Right lobe of liver (tissue), 4 donors: ENCODE data around the gene TMEM127.

Source experiments
- POLR2A ChIP-seq: fragments of 450-650 bp; IDR thresholded peaks from one replicate; pipeline ENCODE4 v1.6.1; 2017; ENCODE audit warnings: antibody characterized with exemption, mild to moderate bottlenecking
- TF ChIP-seq, protein P1 (sequence below), 4 donors: fragments of 200-600 bp in 3 of 4; fragments of 450-650 bp in 1 of 4; IDR thresholded peaks; one replicate each; pipeline versions ENCODE4 v1.5.1 to v1.8.0; 2016 to 2022; ENCODE audit warnings: antibody characterized with exemption in 4 of 4, mild to moderate bottlenecking in 2 of 4
- donor health status: DM: no; HTN: no; CAD: no.
- donor health status: DM: no; HTN: no; CAD: no.
- donor health status: DM: no; HTN: yes; CAD: no.

DNA sequence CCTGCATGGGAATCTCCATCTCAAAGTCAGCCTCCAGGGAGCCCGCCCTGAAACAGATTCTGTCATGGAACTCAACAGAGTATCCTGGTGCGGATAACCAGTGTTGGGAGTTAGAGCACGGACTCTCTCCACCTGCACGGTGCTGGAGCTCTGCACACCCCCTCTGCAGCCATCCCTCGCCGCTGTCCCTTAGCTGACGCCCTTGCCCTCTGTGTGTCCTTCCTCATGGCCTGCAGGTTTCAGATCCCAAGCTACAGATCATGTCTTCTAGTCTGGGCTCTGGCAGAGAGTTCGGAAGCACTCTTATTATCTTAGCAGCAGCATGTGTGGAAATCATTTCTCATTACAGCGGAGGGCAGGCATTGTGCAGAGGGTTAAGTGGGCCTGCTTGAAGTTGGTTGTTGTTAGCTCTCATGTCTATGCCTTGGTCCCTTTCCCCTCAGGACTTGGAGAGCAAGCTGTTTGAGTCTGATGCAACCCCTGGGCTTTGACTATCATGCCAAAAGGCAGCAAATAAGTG is 26.0 kb downstream of the TMEM127 start:
- TF ChIP-seq POLR2A, result no peak
- TF ChIP-seq, protein P1, sequence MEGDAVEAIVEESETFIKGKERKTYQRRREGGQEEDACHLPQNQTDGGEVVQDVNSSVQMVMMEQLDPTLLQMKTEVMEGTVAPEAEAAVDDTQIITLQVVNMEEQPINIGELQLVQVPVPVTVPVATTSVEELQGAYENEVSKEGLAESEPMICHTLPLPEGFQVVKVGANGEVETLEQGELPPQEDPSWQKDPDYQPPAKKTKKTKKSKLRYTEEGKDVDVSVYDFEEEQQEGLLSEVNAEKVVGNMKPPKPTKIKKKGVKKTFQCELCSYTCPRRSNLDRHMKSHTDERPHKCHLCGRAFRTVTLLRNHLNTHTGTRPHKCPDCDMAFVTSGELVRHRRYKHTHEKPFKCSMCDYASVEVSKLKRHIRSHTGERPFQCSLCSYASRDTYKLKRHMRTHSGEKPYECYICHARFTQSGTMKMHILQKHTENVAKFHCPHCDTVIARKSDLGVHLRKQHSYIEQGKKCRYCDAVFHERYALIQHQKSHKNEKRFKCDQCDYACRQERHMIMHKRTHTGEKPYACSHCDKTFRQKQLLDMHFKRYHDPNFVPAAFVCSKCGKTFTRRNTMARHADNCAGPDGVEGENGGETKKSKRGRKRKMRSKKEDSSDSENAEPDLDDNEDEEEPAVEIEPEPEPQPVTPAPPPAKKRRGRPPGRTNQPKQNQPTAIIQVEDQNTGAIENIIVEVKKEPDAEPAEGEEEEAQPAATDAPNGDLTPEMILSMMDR (IDR thresholded peaks at IDR 0.05), result no peak
